ENCODE measurements around the gene NRXN3. TPM values are rescaled to one million over a fixed set of nuclear protein-coding genes. Genes with fewer than 3 reads are reported as not detected.

NRXN3 gene
- total RNA-seq, 1 experiment from 2014 or later = not detected

DNA sequence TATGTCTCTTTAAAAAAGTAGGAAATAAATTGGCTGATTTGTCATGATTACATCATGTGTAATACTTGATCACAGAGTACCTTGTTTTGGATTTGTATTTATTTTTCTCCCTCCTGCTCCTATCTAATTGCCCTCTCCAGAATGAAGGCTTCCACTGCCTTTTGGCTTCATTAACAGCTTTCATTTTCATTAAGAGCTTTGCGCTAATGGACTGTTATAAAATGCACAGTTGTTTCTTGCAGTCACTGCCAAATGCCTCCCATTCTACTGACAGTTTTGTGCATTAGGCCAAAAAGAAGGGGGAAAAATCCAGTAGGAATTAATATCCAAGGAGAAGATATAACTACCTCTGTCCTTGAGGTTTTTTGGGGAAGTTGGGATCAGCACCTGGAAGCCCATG is 159.2 kb downstream of the NRXN3 start:
- in situ Hi-C loops (cut with HindIII; ENCODE audit: low pct_unique_long_range_greater_than_20kb, low sequenced_read_pairs) (no loop called here), intact Hi-C loops (cut with micrococcal nuclease; ENCODE audit: unreplicated experiment) (no loop called here)
- BruUV-seq (replicated peaks) = no TSS peak
- no peak for TF ChIP-seq POLR2AphosphoS5 (IDR thresholded peaks at IDR 0.05; ENCODE audit: low read depth, low read length)
- TF ChIP-seq SIN3A (IDR thresholded peaks at IDR 0.05; ENCODE audit: borderline replicate concordance, insufficient read depth, low read depth, low read length) = no peak
- no peak for TF ChIP-seq TCF7L2 (IDR thresholded peaks at IDR 0.05; ENCODE audit: low read depth, low read length)
- TF ChIP-seq REST (IDR thresholded peaks at IDR 0.05; ENCODE audit: insufficient read depth in 1 of 2, low read depth in 2 of 2, low read length in 1 of 2) = no peak
- no peak for TF ChIP-seq CTCF (IDR thresholded peaks at IDR 0.05)
- ATAC-seq (no peak), DNase-seq (ENCODE audit: low read depth, low spot score) (no peak)
- CTCF ChIA-PET = no interaction called here
- H3K4me3 ChIP-seq (ENCODE audit: low read depth in 2 of 2, low read length in 2 of 2) = no peak overlapping the region
- no peaks in the 10 kb centered on the region for H3K36me3 ChIP-seq (ENCODE audit: control insufficient read depth, insufficient read depth, low read length)
- no peaks in the 10 kb centered on the region for H3K4me1 ChIP-seq (ENCODE audit: control insufficient read depth, insufficient read depth, low read length)
- no peaks in the 10 kb centered on the region for H3K27me3 ChIP-seq (ENCODE audit: control insufficient read depth, insufficient read depth, low read length)
- H3K27ac ChIP-seq (ENCODE audit: low read length) = no peak overlapping the region
- H3K9me3 ChIP-seq (ENCODE audit: control insufficient read depth, insufficient read depth, low read depth, low read length) = no peaks in the 10 kb centered on the region
- POLR2A ChIA-PET = no interaction called here

- ChIA-PET CTCF (no interaction called here), POLR2A (no interaction called here)
- DNase-seq (ENCODE audit: low read depth, low spot score) (no peak), ATAC-seq (no peak)
- Histone ChIP-seq H3K36me3 (ENCODE audit: control insufficient read depth, insufficient read depth, low read length) (no peaks in the 10 kb centered on the region), H3K27ac (ENCODE audit: low read length) (no peak overlapping the region), H3K9me3 (ENCODE audit: control insufficient read depth, insufficient read depth, low read depth, low read length) (no peaks in the 10 kb centered on the region), H3K4me3 (ENCODE audit: low read depth in 2 of 2, low read length in 2 of 2) (no peak overlapping the region), H3K27me3 (ENCODE audit: control insufficient read depth, insufficient read depth, low read length) (no peaks in the 10 kb centered on the region), H3K4me1 (ENCODE audit: control insufficient read depth, insufficient read depth, low read length) (no peaks in the 10 kb centered on the region)
- TF ChIP-seq TCF7L2 (IDR thresholded peaks at IDR 0.05; ENCODE audit: low read depth, low read length) = no peak
- no peak for TF ChIP-seq REST (IDR thresholded peaks at IDR 0.05; ENCODE audit: insufficient read depth in 1 of 2, low read depth in 2 of 2, low read length in 1 of 2)
- TF ChIP-seq SIN3A (IDR thresholded peaks at IDR 0.05; ENCODE audit: borderline replicate concordance, insufficient read depth, low read depth, low read length) = no peak
- TF ChIP-seq POLR2AphosphoS5 (IDR thresholded peaks at IDR 0.05; ENCODE audit: low read depth, low read length) = no peak
- no peak for TF ChIP-seq CTCF (IDR thresholded peaks at IDR 0.05)
- intact Hi-C loops (cut with micrococcal nuclease; ENCODE audit: unreplicated experiment) (no loop called here), in situ Hi-C loops (cut with HindIII; ENCODE audit: low pct_unique_long_range_greater_than_20kb, low sequenced_read_pairs) (no loop called here)
- no TSS peak for BruUV-seq (replicated peaks)
Measured at GRCh38 chr14:78335531-78335930, 165.4 kb downstream of the NRXN3 start.

Data from Panc1 (cell line).